ENCODE data around the gene DNAJA3.

DNAJA3 gene

GRCh38 chr16:4386451-4386805 lies 39.2 kb upstream of the DNAJA3 start:
- Histone ChIP-seq H3K9me3 (ENCODE audit: severe bottlenecking) (no peaks in the 10 kb centered on the region), H3K27ac (no peak overlapping the region), H3K4me3 (ENCODE audit: low read depth, low read length) (no peak overlapping the region), H3K27me3 (ENCODE audit: insufficient read depth, low read depth, severe bottlenecking) (no peaks in the 10 kb centered on the region), H3K36me3 (no peaks in the 10 kb centered on the region)
- no peak for DNase-seq
- TF ChIP-seq, protein P1, sequence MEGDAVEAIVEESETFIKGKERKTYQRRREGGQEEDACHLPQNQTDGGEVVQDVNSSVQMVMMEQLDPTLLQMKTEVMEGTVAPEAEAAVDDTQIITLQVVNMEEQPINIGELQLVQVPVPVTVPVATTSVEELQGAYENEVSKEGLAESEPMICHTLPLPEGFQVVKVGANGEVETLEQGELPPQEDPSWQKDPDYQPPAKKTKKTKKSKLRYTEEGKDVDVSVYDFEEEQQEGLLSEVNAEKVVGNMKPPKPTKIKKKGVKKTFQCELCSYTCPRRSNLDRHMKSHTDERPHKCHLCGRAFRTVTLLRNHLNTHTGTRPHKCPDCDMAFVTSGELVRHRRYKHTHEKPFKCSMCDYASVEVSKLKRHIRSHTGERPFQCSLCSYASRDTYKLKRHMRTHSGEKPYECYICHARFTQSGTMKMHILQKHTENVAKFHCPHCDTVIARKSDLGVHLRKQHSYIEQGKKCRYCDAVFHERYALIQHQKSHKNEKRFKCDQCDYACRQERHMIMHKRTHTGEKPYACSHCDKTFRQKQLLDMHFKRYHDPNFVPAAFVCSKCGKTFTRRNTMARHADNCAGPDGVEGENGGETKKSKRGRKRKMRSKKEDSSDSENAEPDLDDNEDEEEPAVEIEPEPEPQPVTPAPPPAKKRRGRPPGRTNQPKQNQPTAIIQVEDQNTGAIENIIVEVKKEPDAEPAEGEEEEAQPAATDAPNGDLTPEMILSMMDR (IDR thresholded peaks at IDR 0.05; ENCODE audit: low read depth, low read length), result no peak

- no peak overlapping the region for H3K27ac ChIP-seq
- no peaks in the 10 kb centered on the region for H3K27me3 ChIP-seq (ENCODE audit: insufficient read depth, low read depth, severe bottlenecking)
- no peaks in the 10 kb centered on the region for H3K36me3 ChIP-seq
- TF ChIP-seq, protein P1 (IDR thresholded peaks at IDR 0.05; ENCODE audit: low read depth, low read length), result no peak
- DNase-seq, result no peak
- no peaks in the 10 kb centered on the region for H3K9me3 ChIP-seq (ENCODE audit: severe bottlenecking)
- H3K4me3 ChIP-seq (ENCODE audit: low read depth, low read length), result no peak overlapping the region
Observed at GRCh38 chr16:4386951-4387565, 38.6 kb upstream of the DNAJA3 start.

DNA sequence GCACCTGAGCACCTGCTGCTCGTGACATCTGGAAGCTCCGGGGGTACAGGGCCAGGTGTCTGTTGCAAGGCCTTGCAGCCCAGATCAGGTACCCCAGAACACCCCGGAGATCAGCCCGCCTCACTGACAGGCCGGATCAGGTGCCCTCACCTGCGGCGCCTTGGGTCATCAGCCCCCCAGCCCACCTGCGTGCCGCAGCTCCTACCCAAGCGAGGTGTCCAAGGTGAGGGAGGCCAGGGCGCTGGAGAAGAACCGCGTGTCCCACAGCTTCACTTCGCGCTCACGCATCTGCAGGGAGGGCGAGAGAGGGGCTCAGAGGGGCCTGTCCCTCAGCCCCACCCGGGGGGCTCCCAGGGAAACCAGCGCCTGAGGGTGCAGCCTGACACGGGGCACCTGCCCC lies 37.9 kb upstream of the DNAJA3 start:
- H3K4me3 ChIP-seq (ENCODE audit: low read depth, low read length), result no peak overlapping the region
- DNase-seq, result no peak
- no peaks in the 10 kb centered on the region for H3K9me3 ChIP-seq (ENCODE audit: severe bottlenecking)
- H3K36me3 ChIP-seq, result no peaks in the 10 kb centered on the region
- TF ChIP-seq, protein P1 (IDR thresholded peaks at IDR 0.05; ENCODE audit: low read depth, low read length), result no peak
- no peak overlapping the region for H3K27ac ChIP-seq
- H3K27me3 ChIP-seq (ENCODE audit: insufficient read depth, low read depth, severe bottlenecking), result no peaks in the 10 kb centered on the region

DNA sequence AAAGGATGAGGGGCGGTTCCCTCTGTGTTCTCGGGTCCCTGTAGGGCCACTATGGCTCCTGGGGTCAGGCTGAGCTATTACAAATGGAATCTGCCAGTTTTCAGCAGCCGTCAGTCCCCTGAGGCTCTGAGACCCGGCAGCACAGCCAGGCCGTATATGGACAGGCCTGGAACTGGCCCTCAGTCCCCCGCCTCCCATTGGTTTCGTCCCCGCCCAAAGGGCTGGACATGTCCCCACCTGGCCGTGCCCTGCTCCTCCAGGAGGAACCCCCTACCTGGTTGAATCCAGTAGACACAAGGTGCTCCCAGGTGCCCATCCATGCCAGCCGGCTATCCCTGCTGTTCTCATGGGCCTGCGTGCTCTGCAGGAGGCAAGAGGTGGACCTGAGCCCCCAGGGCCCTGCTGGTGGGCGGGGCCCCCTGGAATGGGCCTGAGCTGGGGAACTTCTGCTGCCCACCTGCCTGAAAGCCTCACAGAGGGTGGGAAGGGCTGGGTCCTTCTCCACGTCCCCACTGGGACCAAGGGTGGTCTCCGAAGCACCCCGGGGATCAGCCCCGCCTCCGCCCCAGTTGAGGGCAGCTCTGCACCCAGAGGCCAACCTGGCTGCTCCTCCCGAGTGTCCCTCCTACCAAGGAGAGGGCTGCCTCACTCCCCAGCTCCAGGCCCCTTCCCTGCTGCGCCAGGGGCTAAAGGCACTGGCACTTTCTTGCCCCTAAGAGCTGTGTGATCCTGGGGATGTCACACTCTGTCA lies 37.2 kb upstream of the DNAJA3 start:
- Histone ChIP-seq H3K27ac (no peak overlapping the region), H3K27me3 (ENCODE audit: insufficient read depth, low read depth, severe bottlenecking) (no peaks in the 10 kb centered on the region), H3K36me3 (no peaks in the 10 kb centered on the region), H3K4me3 (ENCODE audit: low read depth, low read length) (no peak overlapping the region), H3K9me3 (ENCODE audit: severe bottlenecking) (no peaks in the 10 kb centered on the region)
- TF ChIP-seq, protein P1 (IDR thresholded peaks at IDR 0.05; ENCODE audit: low read depth, low read length), result no peak
- DNase-seq, result no peak

DNA sequence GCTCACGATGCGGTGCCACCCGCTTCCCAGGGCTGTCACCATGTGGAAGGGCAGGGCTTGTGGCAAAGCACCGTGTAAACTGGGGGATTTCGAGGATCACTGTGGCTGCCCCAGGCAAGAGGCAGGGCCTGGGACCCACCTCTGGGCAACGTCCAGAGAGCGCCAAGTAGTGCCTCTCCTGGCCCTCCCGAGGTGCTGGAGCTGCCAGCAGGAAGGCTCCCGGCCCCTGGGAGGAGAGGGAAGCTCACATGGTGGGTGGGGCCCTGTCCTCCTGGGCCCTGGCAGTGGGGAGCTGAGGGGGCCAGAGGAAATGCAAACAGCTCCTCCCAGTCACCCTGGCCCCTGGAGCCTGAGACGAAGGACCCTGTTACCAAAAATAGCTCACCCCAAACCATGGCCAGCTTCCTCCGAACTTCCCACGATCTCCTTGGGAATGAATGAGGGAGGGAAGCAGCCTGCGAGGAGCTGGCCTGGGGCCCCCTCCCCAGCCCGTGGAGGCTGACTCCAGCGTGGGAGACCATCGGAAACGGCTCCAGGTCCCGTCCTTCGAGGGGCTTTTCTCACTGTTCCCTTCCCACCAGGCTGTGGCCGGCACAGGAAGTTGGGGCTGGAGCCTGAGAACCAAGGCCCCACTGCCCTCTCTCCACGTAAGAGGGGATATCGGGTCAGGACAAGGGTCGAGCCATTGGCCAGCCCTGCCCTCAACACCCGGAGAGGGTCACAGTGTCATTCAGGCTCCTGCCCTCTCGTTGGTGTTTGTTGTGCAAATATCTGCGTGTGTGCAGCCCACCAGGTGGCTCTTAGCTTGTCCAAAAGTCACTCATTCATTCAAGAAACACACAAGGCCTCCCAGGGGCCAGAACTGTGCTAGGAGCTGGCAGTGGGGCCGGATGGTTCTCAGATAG lies 36.4 kb upstream of the DNAJA3 start:
- Histone ChIP-seq H3K9me3 (ENCODE audit: severe bottlenecking) (no peaks in the 10 kb centered on the region), H3K27ac (no peak overlapping the region), H3K27me3 (ENCODE audit: insufficient read depth, low read depth, severe bottlenecking) (no peaks in the 10 kb centered on the region), H3K4me3 (ENCODE audit: low read depth, low read length) (no peak overlapping the region), H3K36me3 (no peaks in the 10 kb centered on the region; the same call in 1 of the 2 replicates)
- TF ChIP-seq, protein P1 (IDR thresholded peaks at IDR 0.05; ENCODE audit: low read depth, low read length), result no peak
- no peak for DNase-seq

Measured in WERI-Rb-1 (cell line).